Stimulated activated CD4-positive, alpha-beta T cell treated with anti-CD3 and anti-CD28 coated beads, Interleukin-15, amount 100 ng/mL, for 1 hour (primary cell): ENCODE results near the gene MAPRE2.

Source experiments
- DNase-seq, 2 donors: peaks; one replicate each; pipeline ENCODE4 v3.0.0-alpha.2; 2020; ENCODE audit warnings: low read depth in 1 of 2, low spot score in 1 of 2

Gene MAPRE2

GRCh38 chr18:35174745-35175144 is 133.5 kb downstream of the MAPRE2 start:
- DNase-seq = no peak

DNA sequence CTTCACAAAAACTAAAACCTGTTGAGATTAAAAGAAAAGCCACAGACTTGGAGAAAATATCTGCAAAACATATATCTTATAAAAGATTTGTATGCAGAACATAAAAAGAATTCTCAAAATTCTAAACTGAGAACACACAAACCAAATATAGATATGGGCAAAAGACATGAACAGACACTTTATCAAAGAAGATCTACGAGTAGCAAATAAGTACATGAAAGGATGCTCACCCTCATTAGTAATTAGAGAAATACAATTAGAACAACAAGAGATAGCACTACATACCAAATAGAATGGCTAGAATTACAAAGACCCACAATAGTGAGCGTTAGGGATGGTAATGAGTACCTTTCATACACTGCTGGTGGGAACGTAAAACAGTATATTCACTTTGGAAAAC is 135.7 kb downstream of the MAPRE2 start:
- no peak for DNase-seq

- no peak for DNase-seq
Observed at GRCh38 chr18:35178260-35178659, 137.0 kb downstream of the MAPRE2 start.

GRCh38 chr18:35179906-35180305 is 138.7 kb downstream of the MAPRE2 start:
- no peak for DNase-seq

DNA sequence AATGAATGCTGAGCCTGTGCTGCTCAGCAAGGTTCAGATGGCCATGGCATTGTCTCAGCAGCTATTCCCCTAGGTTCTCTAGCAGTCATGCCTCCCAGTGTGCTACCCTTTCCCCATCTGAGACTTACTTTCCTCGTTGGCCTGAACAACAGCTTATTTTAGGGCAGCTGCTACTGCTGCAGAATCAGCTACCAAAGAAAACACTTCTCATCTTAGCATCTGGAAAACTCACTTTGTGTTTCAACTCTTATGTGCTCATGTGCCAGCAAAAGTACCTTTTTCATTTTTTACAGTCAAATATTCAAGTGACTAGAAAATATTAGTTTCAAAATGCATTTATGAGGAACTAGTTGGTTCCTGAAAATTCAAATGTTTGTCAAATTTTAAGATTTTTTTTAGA is 139.2 kb downstream of the MAPRE2 start:
- DNase-seq = no peak

- no peak for DNase-seq
Observed at GRCh38 chr18:35182151-35182550, 140.9 kb downstream of the MAPRE2 start.

- no peak for DNase-seq
Observed at GRCh38 chr18:35183886-35184285, 142.7 kb downstream of the MAPRE2 start.

DNA sequence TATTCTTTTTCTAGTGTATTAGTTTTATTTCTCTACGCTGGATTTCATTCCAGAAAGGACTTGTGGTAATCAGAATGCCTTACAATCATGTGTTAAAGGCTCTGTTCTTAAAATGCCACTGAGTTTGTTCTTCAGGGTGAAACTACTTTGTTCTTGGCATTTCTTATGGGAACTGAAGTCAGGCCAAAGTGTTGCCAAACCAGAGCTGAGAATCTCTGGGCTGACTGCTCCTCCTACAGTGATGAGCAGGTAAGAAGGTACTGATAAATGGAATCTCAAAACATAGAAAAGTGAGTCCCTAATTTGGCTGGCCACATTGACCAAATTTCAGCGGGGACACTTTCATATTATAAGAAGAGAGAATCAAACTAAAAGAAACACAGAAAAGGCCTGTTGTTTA is 144.6 kb downstream of the MAPRE2 start:
- DNase-seq = no peak

DNA sequence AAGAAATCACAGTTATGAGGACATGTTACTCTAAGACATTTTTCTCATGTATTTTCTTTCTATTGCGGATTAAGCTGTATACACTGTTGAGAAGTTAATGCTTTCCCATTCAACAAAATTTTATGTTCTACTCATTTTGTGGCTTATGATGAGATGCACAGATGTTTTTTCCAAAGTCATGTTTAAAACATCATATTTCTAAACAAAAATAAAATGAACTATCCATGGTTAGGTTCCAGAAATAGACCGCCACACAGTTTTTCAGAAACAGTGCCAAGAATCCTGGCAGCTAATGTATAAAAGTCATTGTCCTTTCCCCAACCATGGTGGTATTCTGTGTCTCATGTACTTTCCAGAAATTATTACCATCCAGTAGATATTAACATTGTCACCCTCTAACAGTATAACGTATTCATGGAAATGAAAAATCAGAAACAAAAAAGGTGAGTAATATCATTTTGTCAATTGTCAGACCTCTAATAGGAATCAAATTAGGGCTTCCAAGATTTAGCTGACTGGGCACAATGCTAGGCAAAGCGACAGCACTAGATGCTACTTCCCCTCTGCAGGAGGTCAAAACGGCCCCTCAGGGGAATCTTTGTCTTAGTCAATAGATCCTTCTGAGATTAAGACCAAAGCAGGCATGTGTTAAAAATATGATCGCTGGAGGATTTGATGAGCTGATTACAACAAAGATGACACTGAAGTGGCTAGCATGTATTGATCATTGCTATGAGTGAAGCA is 145.2 kb downstream of the MAPRE2 start:
- DNase-seq = no peak

DNA sequence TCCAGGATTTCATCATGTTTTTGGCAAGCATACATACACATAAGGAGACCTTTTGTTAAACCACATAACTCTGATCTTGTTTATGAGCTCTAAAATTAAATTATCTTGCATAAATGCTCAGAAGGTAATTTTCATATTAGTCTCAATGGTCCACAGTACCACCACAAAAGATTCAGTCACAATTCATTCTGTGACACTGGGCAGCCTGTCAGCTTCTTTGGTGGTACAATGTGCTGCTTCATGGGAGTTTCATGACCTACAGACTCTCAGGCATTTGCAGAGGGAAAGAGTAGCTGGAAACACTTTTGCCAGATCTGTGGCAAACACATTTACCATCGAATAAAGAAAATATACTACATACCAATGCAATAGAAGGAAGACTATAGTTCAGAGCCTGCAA is 148.3 kb downstream of the MAPRE2 start:
- DNase-seq = no peak

DNA sequence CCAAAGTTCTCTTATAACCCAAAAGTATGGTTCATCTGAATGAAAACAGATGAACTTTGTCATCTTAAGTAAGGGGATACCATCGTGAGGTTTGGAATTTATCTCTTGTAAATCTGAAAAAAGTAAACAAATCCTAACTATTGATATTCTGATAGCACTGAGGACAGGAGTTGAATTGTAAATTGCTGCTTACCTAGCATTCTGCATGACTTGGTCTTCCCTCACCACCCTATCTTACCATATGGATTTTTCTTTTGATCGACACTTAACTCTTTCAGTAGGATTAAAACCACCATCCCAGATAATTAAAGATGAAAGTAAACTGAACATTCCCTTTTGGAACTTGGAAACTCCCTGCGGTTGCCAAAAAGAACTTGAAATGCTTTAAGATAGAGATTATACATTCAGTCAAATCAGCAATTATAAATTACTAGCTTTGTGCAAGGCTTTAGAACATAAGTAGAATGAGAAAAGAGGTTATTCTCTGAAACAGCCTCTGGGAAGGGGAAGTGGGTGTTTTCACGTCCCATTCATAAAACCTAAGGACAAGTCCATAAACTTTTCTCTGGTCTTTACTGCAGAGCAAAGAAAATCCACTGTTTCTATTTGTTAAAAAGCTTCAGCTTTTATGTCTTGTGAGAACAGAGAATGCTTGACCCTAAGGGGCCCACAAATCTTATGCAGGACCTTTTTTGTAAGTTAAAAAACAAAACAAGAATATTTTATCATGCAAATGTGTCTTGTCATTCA is 149.9 kb downstream of the MAPRE2 start:
- no peak for DNase-seq

DNA sequence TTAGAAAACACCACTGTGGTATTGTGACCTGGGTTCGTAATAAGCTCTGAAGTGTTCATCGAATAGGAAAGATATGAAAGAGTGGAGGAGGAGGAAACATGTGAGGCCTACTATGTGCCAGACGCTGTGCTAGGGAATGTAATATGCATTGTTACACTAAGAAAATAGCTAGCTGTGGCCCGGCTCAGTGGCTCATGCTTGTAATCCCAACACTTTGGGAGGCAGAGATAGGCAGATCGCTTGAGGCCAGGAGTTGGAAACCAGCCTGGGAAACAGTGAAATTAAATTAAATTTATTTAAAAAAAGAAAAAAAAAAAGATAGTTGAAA is 150.4 kb downstream of the MAPRE2 start:
- no peak for DNase-seq

DNA sequence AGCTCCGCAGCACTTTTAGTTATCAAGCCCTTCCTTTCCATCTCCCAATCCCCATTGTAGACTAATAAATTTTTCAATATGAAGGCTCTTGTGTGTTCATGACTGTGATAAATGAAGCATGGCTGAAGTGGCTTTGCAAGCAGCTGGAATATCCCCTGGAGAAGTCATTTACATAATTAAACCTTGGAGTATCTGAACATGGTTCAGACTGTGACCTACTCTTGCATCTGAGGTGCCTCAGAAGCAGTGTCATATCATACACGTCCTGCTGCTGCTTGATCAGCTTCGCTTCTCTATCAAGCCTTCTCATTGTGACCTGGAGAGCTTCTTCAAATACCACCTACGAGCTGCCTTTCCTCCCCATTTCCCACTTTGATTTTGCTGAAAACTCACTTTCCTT is 151.2 kb downstream of the MAPRE2 start:
- no peak for DNase-seq
